OCI-LY3 (cell line): ENCODE data around the gene TRABD2A.

ENCODE experiments used
- CTCF ChIP-seq: fragments of 200-600, 300-600 bp; sonication (generic); IDR thresholded peaks from 2 replicates; pipeline ENCODE4 v1.5.1; 2014; ENCODE audit warnings: antibody characterized with exemption, low read length, low read depth
- EZH2phosphoT487 ChIP-seq: fragments of 200-600 bp; shearing (Covaris generic); IDR thresholded peaks from 2 replicates; pipeline ENCODE4 v1.6.1; 2018; ENCODE audit warnings: antibody characterized with exemption, mixed run types, low read depth

- TF ChIP-seq CTCF (no peak), EZH2phosphoT487 (no peak)
Observed at GRCh38 chr2:84832772-84833461, 48.0 kb downstream of the TRABD2A start.
